ENCODE data around the gene CTTNBP2.

DNA sequence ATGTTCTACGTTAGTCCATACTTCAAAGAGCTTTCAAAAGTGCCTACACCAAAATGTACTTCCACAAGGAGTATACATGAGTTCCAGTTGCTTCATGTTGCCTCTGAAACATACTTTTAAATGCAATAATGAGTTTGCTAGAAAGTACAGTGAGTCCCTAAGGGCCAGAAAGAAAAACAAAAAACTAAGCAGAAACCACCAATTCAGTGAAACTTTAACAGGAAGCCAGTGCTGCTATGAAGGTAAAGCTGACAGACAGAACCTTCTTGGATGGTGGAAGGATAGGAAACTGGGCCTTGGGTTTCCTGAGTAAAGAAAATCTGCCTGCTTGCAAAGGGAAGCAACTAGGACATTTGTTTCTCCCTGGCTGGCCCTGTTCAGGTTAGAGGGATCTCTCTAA is 104.2 kb downstream of the CTTNBP2 start:
- TF ChIP-seq GATA2 (IDR thresholded peaks at IDR 0.05; ENCODE audit: low read depth, low read length) (no peak), GATA3 (IDR thresholded peaks at IDR 0.05; ENCODE audit: low read depth, low read length) (no peak)

Data from SH-SY5Y (cell line).